Peyer's patch (tissue), 4 donors: ENCODE results near the gene PATE1. TPM values are rescaled to one million over a fixed set of nuclear protein-coding genes. Genes with fewer than 3 reads are reported as not detected.

Source experiments
- DNase-seq, 3 donors: peaks; one replicate each; pipeline ENCODE4 v3.0.0-alpha.2; 2017 to 2019
- H3K27ac ChIP-seq, 4 donors: fragments of 200-600 bp; sonication (generic); one replicate each; pipeline ENCODE4 v1.5.1; 2016 to 2019
- H3K27me3 ChIP-seq, 2 donors: fragments of 200-600 bp; sonication (generic); one replicate each; pipeline ENCODE4 v1.5.1; 2019
- H3K36me3 ChIP-seq, 3 donors: fragments of 200-600 bp; sonication (generic); one replicate each; pipeline ENCODE4 v1.5.1; 2016 to 2019
- H3K4me1 ChIP-seq, 4 donors: fragments of 200-600 bp; sonication (generic); one replicate each; pipeline ENCODE4 v1.5.1; 2016 to 2019
- H3K4me3 ChIP-seq, 4 donors: fragments of 200-600 bp; sonication (generic); 1 replicate in 3 of 4; 2 replicates in 1 of 4; pipeline ENCODE4 v1.5.1; 2016 to 2019; ENCODE audit warnings: mild to moderate bottlenecking in 1 of 4
- H3K9me3 ChIP-seq, 4 donors: fragments of 200-600 bp; sonication (generic); one replicate each; pipeline ENCODE4 v1.5.1; 2016 to 2019; ENCODE audit warnings: mild to moderate bottlenecking in 1 of 4
- CTCF ChIP-seq, 6 experiments: fragments of 450-650 bp in 4 of 6; fragments of 200-600 bp in 2 of 6; sonication (generic) in 1 of 6; IDR thresholded peaks; one replicate each; pipeline ENCODE4 v1.5.1; 2017 to 2019; ENCODE audit warnings: antibody characterized with exemption in 6 of 6, mild to moderate bottlenecking in 3 of 6, moderate library complexity in 1 of 6
- POLR2A ChIP-seq, 2 donors: fragments of 450-650 bp; IDR thresholded peaks; one replicate each; pipeline ENCODE4 v1.5.1; 2017; ENCODE audit warnings: antibody characterized with exemption in 2 of 2, mild to moderate bottlenecking in 2 of 2, moderate library complexity in 2 of 2
- total RNA-seq, 4 donors: library from RNA; depleted of rRNA; stranded (reverse); fragments of >200 nt; gene quantifications; one replicate each; pipeline ENCODE4 v1.1.0, GENCODE V29; 2016

PATE1 gene
- total RNA-seq, 4 donors from 2014 or later = not detected

- Histone ChIP-seq H3K27me3 (no peaks in the 10 kb centered on the region), H3K9me3 (no peaks in the 10 kb centered on the region), H3K36me3 (no peaks in the 10 kb centered on the region), H3K27ac (no peak overlapping the region), H3K4me3 (no peak overlapping the region), H3K4me1 (no peaks in the 10 kb centered on the region)
- DNase-seq = no peak
- no peak for TF ChIP-seq CTCF (IDR thresholded peaks at IDR 0.05)
- no peak for TF ChIP-seq POLR2A (IDR thresholded peaks at IDR 0.05)
Observed at GRCh38 chr11:125763483-125763882, 17.4 kb downstream of the PATE1 start.

DNA sequence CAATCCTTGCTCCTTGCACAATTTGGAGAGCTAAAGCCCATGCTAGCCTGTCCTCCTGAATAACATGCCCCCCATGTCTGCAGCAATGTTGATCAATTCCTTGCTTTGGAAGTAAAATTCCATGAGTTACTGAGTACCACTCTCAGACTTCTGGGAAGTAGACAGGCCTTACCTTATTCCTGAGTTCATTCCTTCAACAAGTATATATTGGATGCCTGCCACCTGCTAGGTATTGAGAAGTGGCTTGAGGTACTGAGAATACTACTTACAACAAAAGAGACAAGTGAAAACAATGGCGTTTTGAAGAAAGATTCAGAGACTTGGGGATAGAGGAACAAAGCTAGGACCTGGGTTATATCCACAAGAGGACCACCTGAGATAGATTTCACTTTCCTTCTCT lies 20.2 kb downstream of the PATE1 start:
- TF ChIP-seq CTCF (IDR thresholded peaks at IDR 0.05) (no peak), POLR2A (IDR thresholded peaks at IDR 0.05) (no peak)
- Histone ChIP-seq H3K4me1 (no peaks in the 10 kb centered on the region), H3K36me3 (no peaks in the 10 kb centered on the region), H3K27ac (no peak overlapping the region), H3K4me3 (no peak overlapping the region), H3K27me3 (no peaks in the 10 kb centered on the region), H3K9me3 (no peaks in the 10 kb centered on the region)
- no peak for DNase-seq

- TF ChIP-seq POLR2A (IDR thresholded peaks at IDR 0.05) = no peak
- no peak for TF ChIP-seq CTCF (IDR thresholded peaks at IDR 0.05)
- no peak for DNase-seq
- H3K27ac ChIP-seq = no peak overlapping the region
Observed at GRCh38 chr11:125768336-125769046, 22.4 kb downstream of the PATE1 start.

DNA sequence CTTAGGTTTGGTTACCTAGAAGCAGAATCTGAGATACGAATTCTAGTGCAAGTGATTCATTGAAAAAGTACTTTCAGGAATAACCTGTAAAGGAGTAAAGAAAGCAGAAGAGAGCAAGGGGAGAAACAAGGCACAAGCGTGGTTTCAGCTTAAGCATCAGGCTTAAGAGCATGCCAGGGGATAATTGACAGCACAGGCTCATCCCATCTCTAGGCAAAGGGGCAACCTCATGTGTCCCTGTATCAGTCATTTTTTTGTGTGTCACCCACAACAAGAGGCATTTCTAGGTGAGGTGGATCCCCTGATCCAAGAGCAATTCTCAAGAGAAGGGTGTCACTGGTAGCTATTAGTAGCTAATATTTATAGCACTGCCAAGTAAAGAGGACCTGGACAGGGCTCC lies 24.5 kb downstream of the PATE1 start:
- Histone ChIP-seq H3K4me3 (no peak overlapping the region), H3K36me3 (no peaks in the 10 kb centered on the region)
- no peak for DNase-seq

More at GRCh38 chr11:125768336-125769046, 22.4 kb downstream of the PATE1 start:
- no peak overlapping the region for H3K4me3 ChIP-seq
- no peaks in the 10 kb centered on the region for H3K9me3 ChIP-seq
- H3K27me3 ChIP-seq = no peaks in the 10 kb centered on the region
- H3K36me3 ChIP-seq = no peaks in the 10 kb centered on the region
- H3K4me1 ChIP-seq = no peaks in the 10 kb centered on the region

DNA sequence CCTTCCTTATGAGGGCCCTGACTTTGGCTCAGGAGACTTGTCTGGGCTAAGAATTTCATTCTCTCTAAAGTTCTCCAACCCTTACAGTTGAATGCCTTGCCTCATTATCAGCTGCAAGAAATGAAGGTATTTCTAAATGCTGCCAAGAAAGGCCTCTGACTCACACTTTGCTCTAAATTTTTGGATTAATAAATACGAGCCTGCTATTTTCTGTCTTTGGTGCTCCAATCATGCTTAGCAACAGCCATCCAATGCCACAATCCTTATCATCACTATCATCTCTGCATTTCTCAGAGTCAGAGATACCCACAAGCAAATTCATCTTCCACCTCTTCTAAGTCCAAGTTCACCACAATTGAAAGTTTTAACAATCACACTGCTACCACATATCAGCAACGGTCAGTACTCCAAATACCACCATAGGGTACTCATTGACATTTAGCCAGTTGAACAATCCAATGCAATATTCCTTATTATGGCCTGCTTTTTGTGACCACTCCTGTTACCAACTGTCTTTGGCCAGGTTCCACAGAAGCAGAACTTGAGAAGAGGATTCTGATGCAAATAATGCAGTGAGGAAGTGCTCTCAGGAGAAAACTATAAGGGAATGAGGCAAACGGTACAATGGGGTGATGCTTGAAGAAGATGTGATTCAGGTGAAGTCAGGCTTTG lies 26.9 kb downstream of the PATE1 start:
- H3K27me3 ChIP-seq = no peaks in the 10 kb centered on the region
- H3K27ac ChIP-seq = no peak overlapping the region
- H3K9me3 ChIP-seq = no peaks in the 10 kb centered on the region
- DNase-seq = no peak
- no peaks in the 10 kb centered on the region for H3K36me3 ChIP-seq
- no peak overlapping the region for H3K4me3 ChIP-seq
- H3K4me1 ChIP-seq = no peaks in the 10 kb centered on the region
- no peak for TF ChIP-seq POLR2A (IDR thresholded peaks at IDR 0.05)
- no peak for TF ChIP-seq CTCF (IDR thresholded peaks at IDR 0.05)

More for the DNA sequence above, 24.5 kb downstream of the PATE1 start:
- no peak for TF ChIP-seq POLR2A (IDR thresholded peaks at IDR 0.05)
- TF ChIP-seq CTCF (IDR thresholded peaks at IDR 0.05) = no peak
- Histone ChIP-seq H3K9me3 (no peaks in the 10 kb centered on the region), H3K4me1 (no peaks in the 10 kb centered on the region), H3K27me3 (no peaks in the 10 kb centered on the region), H3K27ac (no peak overlapping the region)
